Uterus (tissue), 2 donors: Measurements from ENCODE around the gene PLBD1.

Experiments
- CTCF ChIP-seq, 4 experiments: fragments of 200-600 bp in 2 of 4; fragments of 450-650 bp in 2 of 4; sonication (generic) in 2 of 4; IDR thresholded peaks; one replicate each; pipeline ENCODE4 v1.5.1; 2016 to 2019; ENCODE audit warnings: antibody characterized with exemption in 4 of 4, mild to moderate bottlenecking in 2 of 4, moderate library complexity in 1 of 4
- POLR2A ChIP-seq, 2 donors: fragments of 450-650 bp; IDR thresholded peaks; one replicate each; pipeline ENCODE4 v1.6.1; 2016; ENCODE audit warnings: antibody characterized with exemption in 2 of 2, mild to moderate bottlenecking in 1 of 2, moderate library complexity in 1 of 2

- TF ChIP-seq CTCF (IDR thresholded peaks at IDR 0.05), result no peak
- TF ChIP-seq POLR2A (IDR thresholded peaks at IDR 0.05), result no peak
These were observed 46.0 kb upstream of the PLBD1 start for GRCh38 chr12:14613718-14614117.
